Measurements from ENCODE around the gene FAM174A.

FAM174A gene

DNA sequence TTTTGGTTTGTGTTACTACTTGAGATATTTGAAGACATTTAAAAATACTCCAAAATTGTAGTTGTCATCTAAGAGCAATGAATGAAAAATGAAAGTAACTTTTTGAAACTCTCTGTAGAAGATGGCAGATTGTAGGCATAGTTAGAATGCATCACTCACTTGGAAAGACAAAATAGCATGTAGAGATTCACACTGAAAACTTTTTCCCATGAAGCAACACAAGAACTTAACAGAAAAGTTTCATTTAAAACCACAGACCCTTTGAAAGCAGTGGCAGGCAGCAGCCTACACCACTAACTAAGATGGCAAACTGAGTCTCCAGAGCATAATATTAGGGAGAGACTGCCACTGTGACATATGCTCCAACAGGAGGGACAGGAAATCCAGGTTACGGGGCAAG lies 18.9 kb upstream of the FAM174A start:
- TF ChIP-seq, protein P1, sequence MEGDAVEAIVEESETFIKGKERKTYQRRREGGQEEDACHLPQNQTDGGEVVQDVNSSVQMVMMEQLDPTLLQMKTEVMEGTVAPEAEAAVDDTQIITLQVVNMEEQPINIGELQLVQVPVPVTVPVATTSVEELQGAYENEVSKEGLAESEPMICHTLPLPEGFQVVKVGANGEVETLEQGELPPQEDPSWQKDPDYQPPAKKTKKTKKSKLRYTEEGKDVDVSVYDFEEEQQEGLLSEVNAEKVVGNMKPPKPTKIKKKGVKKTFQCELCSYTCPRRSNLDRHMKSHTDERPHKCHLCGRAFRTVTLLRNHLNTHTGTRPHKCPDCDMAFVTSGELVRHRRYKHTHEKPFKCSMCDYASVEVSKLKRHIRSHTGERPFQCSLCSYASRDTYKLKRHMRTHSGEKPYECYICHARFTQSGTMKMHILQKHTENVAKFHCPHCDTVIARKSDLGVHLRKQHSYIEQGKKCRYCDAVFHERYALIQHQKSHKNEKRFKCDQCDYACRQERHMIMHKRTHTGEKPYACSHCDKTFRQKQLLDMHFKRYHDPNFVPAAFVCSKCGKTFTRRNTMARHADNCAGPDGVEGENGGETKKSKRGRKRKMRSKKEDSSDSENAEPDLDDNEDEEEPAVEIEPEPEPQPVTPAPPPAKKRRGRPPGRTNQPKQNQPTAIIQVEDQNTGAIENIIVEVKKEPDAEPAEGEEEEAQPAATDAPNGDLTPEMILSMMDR (IDR thresholded peaks at IDR 0.05; ENCODE audit: insufficient read depth, low read length, poor library complexity, severe bottlenecking), result no peak
- H3K4me3 ChIP-seq (replicated peaks; ENCODE audit: low read depth, low read length), result no peak overlapping the region
- no peak for DNase-seq (ENCODE audit: extremely low read depth, insufficient read length)
- H3K27me3 ChIP-seq (replicated peaks; ENCODE audit: control insufficient read depth, insufficient read depth, low read length), result no peaks in the 10 kb centered on the region
- H3K36me3 ChIP-seq (ENCODE audit: control insufficient read depth, insufficient read depth, low read length), result no peaks in the 10 kb centered on the region

DNA sequence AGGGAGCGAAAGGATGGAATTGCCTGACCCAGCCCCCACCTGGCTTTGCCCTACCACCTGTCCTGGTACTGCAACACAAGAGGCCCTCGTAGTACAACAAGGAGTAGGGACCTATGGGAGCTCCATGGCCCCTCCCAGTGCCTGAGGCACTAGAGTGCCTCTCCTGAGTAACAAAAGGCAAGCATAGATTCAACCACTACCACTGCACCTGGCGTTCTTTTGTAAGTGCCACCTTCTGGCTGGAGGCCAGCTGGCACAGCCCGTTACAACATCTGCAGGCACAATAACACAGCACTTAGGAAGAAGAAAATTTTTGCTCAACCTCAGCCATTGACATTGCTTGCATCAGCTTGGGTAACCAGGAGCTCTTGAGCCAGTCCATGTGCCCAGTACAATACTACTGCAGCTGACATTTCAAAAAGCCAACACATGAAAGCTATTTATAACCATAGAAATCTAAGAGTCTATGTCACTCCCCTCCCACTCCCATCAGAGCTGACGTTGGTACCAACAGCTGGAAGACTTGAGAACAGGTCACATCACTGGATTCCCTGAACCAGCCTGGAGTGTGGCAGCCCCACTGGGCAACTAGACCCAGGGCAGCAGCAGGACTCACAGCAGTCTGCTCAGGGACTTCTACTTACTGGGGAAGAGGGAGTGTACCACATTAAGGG lies 17.7 kb upstream of the FAM174A start:
- DNase-seq (ENCODE audit: extremely low read depth, insufficient read length), result no peak
- no peaks in the 10 kb centered on the region for H3K36me3 ChIP-seq (ENCODE audit: control insufficient read depth, insufficient read depth, low read length)
- H3K27me3 ChIP-seq (replicated peaks; ENCODE audit: control insufficient read depth, insufficient read depth, low read length), result no peaks in the 10 kb centered on the region
- no peak overlapping the region for H3K4me3 ChIP-seq (replicated peaks; ENCODE audit: low read depth, low read length)
- TF ChIP-seq, protein P1 (IDR thresholded peaks at IDR 0.05; ENCODE audit: insufficient read depth, low read length, poor library complexity, severe bottlenecking), result no peak

DNA sequence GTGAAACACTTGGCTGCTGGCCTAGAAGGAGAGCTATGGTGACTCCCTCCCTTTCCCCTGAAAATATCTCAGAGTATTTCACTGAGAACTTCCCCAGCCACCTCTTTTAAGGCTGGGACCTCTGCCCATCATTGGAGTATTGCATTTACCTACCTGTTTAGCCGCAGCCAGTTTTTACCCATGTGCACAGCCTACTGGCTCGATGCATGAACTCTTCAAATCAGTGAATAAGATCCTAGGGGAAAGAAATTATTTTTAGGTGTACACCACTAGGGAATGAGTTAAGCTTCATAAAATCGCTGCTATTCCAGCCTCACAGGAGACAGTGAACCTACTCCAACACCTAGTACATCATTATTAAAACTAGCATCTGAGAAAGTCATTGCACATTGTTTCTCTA lies 16.8 kb upstream of the FAM174A start:
- DNase-seq (ENCODE audit: extremely low read depth, insufficient read length), result no peak
- H3K4me3 ChIP-seq (replicated peaks; ENCODE audit: low read depth, low read length), result no peak overlapping the region
- H3K27me3 ChIP-seq (replicated peaks; ENCODE audit: control insufficient read depth, insufficient read depth, low read length), result no peaks in the 10 kb centered on the region
- H3K36me3 ChIP-seq (ENCODE audit: control insufficient read depth, insufficient read depth, low read length), result no peaks in the 10 kb centered on the region
- TF ChIP-seq, protein P1 (IDR thresholded peaks at IDR 0.05; ENCODE audit: insufficient read depth, low read length, poor library complexity, severe bottlenecking), result no peak

DNA sequence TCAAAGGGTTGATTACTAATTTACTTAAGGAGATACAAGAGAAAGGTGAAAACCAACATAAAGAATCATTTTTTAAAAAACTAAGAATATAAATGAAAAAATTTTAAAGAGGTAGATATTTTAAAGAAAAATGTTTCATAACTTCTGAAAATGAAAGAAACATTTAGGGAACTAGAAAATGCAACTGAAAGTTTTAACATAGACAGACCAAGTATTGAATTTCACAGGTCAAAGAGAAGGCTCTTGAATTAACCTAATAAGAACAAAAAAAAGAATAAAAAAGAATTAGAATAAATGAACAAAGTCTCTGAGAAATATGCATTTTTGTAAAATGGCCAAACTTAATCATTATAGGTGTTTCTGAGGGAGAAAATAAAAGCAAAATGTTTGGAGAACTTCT lies 16.1 kb upstream of the FAM174A start:
- no peaks in the 10 kb centered on the region for H3K27me3 ChIP-seq (replicated peaks; ENCODE audit: control insufficient read depth, insufficient read depth, low read length)
- TF ChIP-seq, protein P1 (IDR thresholded peaks at IDR 0.05; ENCODE audit: insufficient read depth, low read length, poor library complexity, severe bottlenecking), result no peak
- no peak for DNase-seq (ENCODE audit: extremely low read depth, insufficient read length)
- no peak overlapping the region for H3K4me3 ChIP-seq (replicated peaks; ENCODE audit: low read depth, low read length)
- H3K36me3 ChIP-seq (ENCODE audit: control insufficient read depth, insufficient read depth, low read length), result no peaks in the 10 kb centered on the region

DNA sequence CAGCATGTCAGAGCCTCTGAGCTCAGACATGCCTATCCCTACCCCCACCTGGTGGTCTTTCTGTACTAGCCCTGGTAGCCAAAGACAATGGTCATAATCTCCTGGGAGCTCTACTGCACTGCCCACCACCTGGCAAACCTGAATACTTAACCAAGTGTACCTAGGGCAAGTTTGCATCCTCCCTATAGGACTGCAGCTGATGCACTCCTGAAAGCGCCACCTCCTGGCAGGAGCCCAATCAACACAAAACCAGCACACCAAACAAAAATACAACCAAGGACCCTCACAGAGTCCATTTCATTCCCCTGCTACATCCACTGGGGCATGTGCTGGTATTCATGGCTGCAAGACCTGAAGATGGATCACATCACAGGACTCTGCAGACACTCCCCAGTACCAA lies 14.8 kb upstream of the FAM174A start:
- H3K4me3 ChIP-seq (replicated peaks; ENCODE audit: low read depth, low read length), result no peak overlapping the region

More for the DNA sequence above, 14.8 kb upstream of the FAM174A start:
- no peaks in the 10 kb centered on the region for H3K36me3 ChIP-seq (ENCODE audit: control insufficient read depth, insufficient read depth, low read length)
- TF ChIP-seq, protein P1 (IDR thresholded peaks at IDR 0.05; ENCODE audit: insufficient read depth, low read length, poor library complexity, severe bottlenecking), result peak; percentile 2
- H3K27me3 ChIP-seq (replicated peaks; ENCODE audit: control insufficient read depth, insufficient read depth, low read length), result no peaks in the 10 kb centered on the region
- DNase-seq (ENCODE audit: extremely low read depth, insufficient read length), result no peak

All from GM06990 (cell line).